ENCODE results near the gene CHRDL2. TPM values are rescaled to one million over a fixed set of nuclear protein-coding genes. Genes with fewer than 3 reads are reported as not detected.

Gene CHRDL2
- total and polyA plus RNA-seq, 2 donors (not counting 1 experiment from before 2014, with no cell fraction given), result 0.24 TPM; not detected in 1

GRCh38 chr11:74780248-74781005 lies 49.2 kb upstream of the CHRDL2 start:
- POLR2A ChIA-PET, result no interaction called here
- no peaks in the 10 kb centered on the region for H3K9me3 Mint-ChIP-seq (ENCODE audit: insufficient read depth)

GRCh38 chr11:74778581-74778980 lies 47.4 kb upstream of the CHRDL2 start:
- Histone ChIP-seq H3K27ac (ENCODE audit: low read length in 2 of 2) (no peak overlapping the region), H4K20me1 (ENCODE audit: control insufficient read depth, insufficient read depth, low read length, poor library complexity, severe bottlenecking) (peaks cover 71% of the 10 kb centered on the region), H3K9me3 (ENCODE audit: control extremely low read depth in 1 of 3, control insufficient read depth in 2 of 3, insufficient read depth in 1 of 3, low read length in 2 of 3) (no peaks in the 10 kb centered on the region), H3K4me3 (ENCODE audit: control extremely low read depth in 1 of 5, extremely low read depth in 1 of 5, insufficient read depth in 1 of 5, low read depth in 2 of 5, low read length in 4 of 5) (no peak overlapping the region), H3K9ac (ENCODE audit: low read length) (no peak overlapping the region), H3K36me3 (replicated peaks in 1 of 2; ENCODE audit: control extremely low read depth in 1 of 2, control insufficient read depth in 1 of 2, extremely low read depth in 1 of 2, insufficient read depth in 2 of 2, low read length in 1 of 2) (peaks cover 0 to 7% of the 10 kb centered on the region in 2 experiments), H3K4me2 (replicated peaks; ENCODE audit: low read depth, low read length, poor library complexity, severe bottlenecking) (no peak overlapping the region), H3K79me2 (ENCODE audit: control insufficient read depth, insufficient read depth, low read length) (peaks cover 66% of the 10 kb centered on the region), H3K27me3 (replicated peaks in 1 of 4; ENCODE audit: control extremely low read depth in 1 of 4, control insufficient read depth in 3 of 4, insufficient read depth in 4 of 4, low read length in 3 of 4) (no peaks in the 10 kb centered on the region), H2AFZ (ENCODE audit: insufficient read depth, low read depth, low read length, poor library complexity, severe bottlenecking) (no peak overlapping the region), H3K4me1 (ENCODE audit: control insufficient read depth in 2 of 2, insufficient read depth in 2 of 2, low read length in 2 of 2) (peaks cover 16 to 23% of the 10 kb centered on the region in 2 donors)
- intact Hi-C loops (cut with micrococcal nuclease), result no loop called here
- no peaks in the 10 kb centered on the region for H3K9me3 Mint-ChIP-seq (ENCODE audit: insufficient read depth)
- H3K27me3 Mint-ChIP-seq, result no peaks in the 10 kb centered on the region
- WGBS (ENCODE audit: insufficient coverage), result 100% methylated on average over 4 of the region's 6 CpGs
- ChIA-PET CTCF (interaction anchor here (0.9 kb wide), 1 partner anchor 53 kb away, joined by 3 read pairs; no protein-coding TSS in a partner anchor), POLR2A (no interaction called here)
- no peak for ATAC-seq (ENCODE audit: low read depth)
- DNase-seq, result no peak
- peaks cover 29% of the 10 kb centered on the region for H3K4me1 Mint-ChIP-seq
- no peak for TF ChIP-seq EZH2 (IDR thresholded peaks at IDR 0.05; ENCODE audit: borderline replicate concordance, insufficient read depth, low read depth, low read length, poor library complexity, severe bottlenecking)
- H3K27ac Mint-ChIP-seq, result no peak overlapping the region
- no peak overlapping the region for H3K4me3 Mint-ChIP-seq

More at GRCh38 chr11:74780248-74781005, 49.2 kb upstream of the CHRDL2 start:
- Mint-ChIP-seq H3K4me1 (peaks cover 35% of the 10 kb centered on the region), H3K27me3 (no peaks in the 10 kb centered on the region), H3K27ac (no peak overlapping the region), H3K4me3 (no peak overlapping the region)
- Histone ChIP-seq H3K79me2 (ENCODE audit: control insufficient read depth, insufficient read depth, low read length) (peaks cover 63% of the 10 kb centered on the region), H3K4me1 (ENCODE audit: control insufficient read depth in 2 of 2, insufficient read depth in 2 of 2, low read length in 2 of 2) (peaks cover 29 to 36% of the 10 kb centered on the region in 2 donors), H4K20me1 (ENCODE audit: control insufficient read depth, insufficient read depth, low read length, poor library complexity, severe bottlenecking) (peaks cover 75% of the 10 kb centered on the region), H3K4me2 (replicated peaks; ENCODE audit: low read depth, low read length, poor library complexity, severe bottlenecking) (no peak overlapping the region), H3K9me3 (ENCODE audit: control extremely low read depth in 1 of 3, control insufficient read depth in 2 of 3, insufficient read depth in 1 of 3, low read length in 2 of 3) (no peaks in the 10 kb centered on the region), H3K36me3 (replicated peaks in 1 of 2; ENCODE audit: control extremely low read depth in 1 of 2, control insufficient read depth in 1 of 2, extremely low read depth in 1 of 2, insufficient read depth in 2 of 2, low read length in 1 of 2) (peaks cover 0 to 5% of the 10 kb centered on the region in 2 experiments), H2AFZ (ENCODE audit: insufficient read depth, low read depth, low read length, poor library complexity, severe bottlenecking) (no peak overlapping the region), H3K4me3 (ENCODE audit: control extremely low read depth in 1 of 5, extremely low read depth in 1 of 5, insufficient read depth in 1 of 5, low read depth in 2 of 5, low read length in 4 of 5) (no peak overlapping the region), H3K27ac (ENCODE audit: low read length in 2 of 2) (no peak overlapping the region), H3K9ac (ENCODE audit: low read length) (no peak overlapping the region), H3K27me3 (replicated peaks in 1 of 4; ENCODE audit: control extremely low read depth in 1 of 4, control insufficient read depth in 3 of 4, insufficient read depth in 4 of 4, low read length in 3 of 4) (no peaks in the 10 kb centered on the region)
- WGBS (ENCODE audit: insufficient coverage), result 100% methylated on average over 2 of the region's 4 CpGs
- ATAC-seq (ENCODE audit: low read depth) (no peak), DNase-seq (no peak)
- CTCF ChIA-PET, result interaction anchor here (1.5 kb wide), 1 partner anchor 8 kb away, joined by 3 read pairs; no protein-coding TSS in a partner anchor
- intact Hi-C loops (cut with micrococcal nuclease), result no loop called here
- TF ChIP-seq, protein P1, sequence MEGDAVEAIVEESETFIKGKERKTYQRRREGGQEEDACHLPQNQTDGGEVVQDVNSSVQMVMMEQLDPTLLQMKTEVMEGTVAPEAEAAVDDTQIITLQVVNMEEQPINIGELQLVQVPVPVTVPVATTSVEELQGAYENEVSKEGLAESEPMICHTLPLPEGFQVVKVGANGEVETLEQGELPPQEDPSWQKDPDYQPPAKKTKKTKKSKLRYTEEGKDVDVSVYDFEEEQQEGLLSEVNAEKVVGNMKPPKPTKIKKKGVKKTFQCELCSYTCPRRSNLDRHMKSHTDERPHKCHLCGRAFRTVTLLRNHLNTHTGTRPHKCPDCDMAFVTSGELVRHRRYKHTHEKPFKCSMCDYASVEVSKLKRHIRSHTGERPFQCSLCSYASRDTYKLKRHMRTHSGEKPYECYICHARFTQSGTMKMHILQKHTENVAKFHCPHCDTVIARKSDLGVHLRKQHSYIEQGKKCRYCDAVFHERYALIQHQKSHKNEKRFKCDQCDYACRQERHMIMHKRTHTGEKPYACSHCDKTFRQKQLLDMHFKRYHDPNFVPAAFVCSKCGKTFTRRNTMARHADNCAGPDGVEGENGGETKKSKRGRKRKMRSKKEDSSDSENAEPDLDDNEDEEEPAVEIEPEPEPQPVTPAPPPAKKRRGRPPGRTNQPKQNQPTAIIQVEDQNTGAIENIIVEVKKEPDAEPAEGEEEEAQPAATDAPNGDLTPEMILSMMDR (IDR thresholded peaks at IDR 0.05), result no peak
- no peak for TF ChIP-seq EZH2 (IDR thresholded peaks at IDR 0.05; ENCODE audit: borderline replicate concordance, insufficient read depth, low read depth, low read length, poor library complexity, severe bottlenecking)
